Astrocyte of the cerebellum (primary cell): Measurements from ENCODE around the gene MAG.

Experiments
- DNase-seq: peaks from one replicate; pipeline ENCODE4 v3.0.0-alpha.2; 2011; ENCODE audit warnings: low read depth
- H3K4me3 ChIP-seq: 2 replicates; pipeline ENCODE4 v1.5.1; 2011; ENCODE audit warnings: mild to moderate bottlenecking, low read depth, low read length, moderate library complexity
- CTCF ChIP-seq: IDR thresholded peaks from 2 replicates; pipeline ENCODE4 v1.5.1; 2012; ENCODE audit warnings: low read length, low read depth, moderate library complexity, mild to moderate bottlenecking; ENCODE audit errors: missing control alignments
- in situ Hi-C: cut with HindIII; loops from 2 replicates; pipeline ENCODE4 v1.10.0; 2017; ENCODE audit warnings: low sequenced_read_pairs

MAG gene

GRCh38 chr19:35342430-35342829, 50.5 kb downstream of the MAG start:
- no peak overlapping the region for H3K4me3 ChIP-seq
- no peak for DNase-seq
- TF ChIP-seq CTCF: no peak
- in situ Hi-C loops: no loop called here

- in situ Hi-C loops: no loop called here
- no peak overlapping the region for H3K4me3 ChIP-seq
- no peak for TF ChIP-seq CTCF
- no peak for DNase-seq
Observed at GRCh38 chr19:35344511-35345031, 52.6 kb downstream of the MAG start.

- TF ChIP-seq CTCF: no peak
- in situ Hi-C loops: no loop called here
- H3K4me3 ChIP-seq: no peak overlapping the region
- no peak for DNase-seq
Observed at GRCh38 chr19:35345671-35346111, 53.7 kb downstream of the MAG start.

GRCh38 chr19:35346193-35347052, 54.5 kb downstream of the MAG start:
- in situ Hi-C loops: no loop called here
- TF ChIP-seq CTCF: no peak
- DNase-seq: no peak
- H3K4me3 ChIP-seq: no peak overlapping the region

DNA sequence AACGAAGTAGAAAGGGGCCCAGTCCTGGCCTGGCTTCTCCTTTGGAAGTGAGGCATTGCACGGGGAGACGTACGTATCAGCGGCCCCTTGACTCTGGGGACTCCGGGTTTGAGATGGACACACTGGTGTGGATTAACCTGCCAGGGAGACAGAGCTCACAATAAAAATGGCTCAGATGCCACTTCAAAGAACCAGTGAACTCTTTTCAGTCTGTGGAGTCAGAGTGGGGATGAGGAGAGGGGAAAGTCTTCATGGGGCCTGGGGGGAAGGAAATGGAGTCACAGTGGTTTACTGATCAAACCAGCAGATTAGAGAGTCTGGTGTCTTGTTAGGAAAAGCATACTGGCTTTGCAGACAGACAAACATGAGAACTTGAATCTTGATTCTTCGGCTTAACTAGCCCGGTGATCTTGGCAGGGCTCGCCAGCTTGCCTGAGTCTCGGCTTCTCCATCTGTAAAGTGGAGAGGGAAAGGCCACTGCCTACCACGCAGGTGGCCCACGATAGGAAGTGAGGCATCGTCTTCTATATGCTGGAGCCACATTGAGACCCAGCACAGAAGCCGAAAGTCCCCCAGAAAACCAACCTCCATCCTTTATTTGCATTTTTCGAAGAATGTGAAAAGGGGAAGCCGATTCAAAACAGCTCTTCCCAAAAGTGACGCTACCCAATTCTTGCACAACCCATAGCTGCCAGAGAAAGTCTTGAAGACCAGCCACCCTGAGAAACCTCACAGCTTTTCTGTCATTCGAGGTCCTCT, 55.4 kb downstream of the MAG start, which contains the start of gene FFAR1:
Gene FFAR1, plus strand, starts transcription at position 732 of the 759 bp plus-strand sequence. CDS start 3,650 bp downstream, outside the sequence.
- no peak for TF ChIP-seq CTCF
- no peak for DNase-seq
- in situ Hi-C loops: no loop called here
- no peak within 1 kb of the TSS for H3K4me3 ChIP-seq

- no peak for DNase-seq
- no peak overlapping the region for H3K4me3 ChIP-seq
- in situ Hi-C loops: no loop called here
- no peak for TF ChIP-seq CTCF
Observed at GRCh38 chr19:35347930-35348298, 56.0 kb downstream of the MAG start.
